DMS 273 treated with DMSO at 0.1 percent for 48 hours (cell line): ENCODE results near the gene P4HA1.

Source experiments
- DNase-seq: peaks from one replicate; lab custom pipeline; 2025; lab: John Stamatoyannopoulos, UW

Gene P4HA1

GRCh38 chr10:73093922-73094850, 2.5 kb downstream of the P4HA1 start:
- no peak for DNase-seq

- no peak for DNase-seq
Measured at GRCh38 chr10:73092830-73093229, 3.8 kb downstream of the P4HA1 start.

DNA sequence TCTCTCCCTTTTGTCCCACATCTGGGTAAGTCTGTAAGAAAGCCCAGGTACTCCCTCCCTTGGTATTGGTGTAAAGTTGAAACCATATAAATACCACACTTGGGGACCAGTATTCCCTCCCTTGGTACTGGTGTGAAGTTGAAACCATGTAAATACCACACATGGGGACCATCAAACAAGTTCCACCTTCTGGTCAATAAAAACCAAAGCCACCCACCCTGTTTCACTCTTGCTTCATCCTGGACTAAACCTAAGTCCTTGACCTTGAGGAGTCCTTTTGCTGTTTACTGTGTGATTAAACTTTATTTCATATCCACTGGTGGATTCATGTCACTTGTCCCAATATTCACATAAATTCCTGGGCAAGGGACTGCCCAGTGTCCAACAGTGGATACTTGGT, 8.4 kb downstream of the P4HA1 start:
- DNase-seq = no peak

DNA sequence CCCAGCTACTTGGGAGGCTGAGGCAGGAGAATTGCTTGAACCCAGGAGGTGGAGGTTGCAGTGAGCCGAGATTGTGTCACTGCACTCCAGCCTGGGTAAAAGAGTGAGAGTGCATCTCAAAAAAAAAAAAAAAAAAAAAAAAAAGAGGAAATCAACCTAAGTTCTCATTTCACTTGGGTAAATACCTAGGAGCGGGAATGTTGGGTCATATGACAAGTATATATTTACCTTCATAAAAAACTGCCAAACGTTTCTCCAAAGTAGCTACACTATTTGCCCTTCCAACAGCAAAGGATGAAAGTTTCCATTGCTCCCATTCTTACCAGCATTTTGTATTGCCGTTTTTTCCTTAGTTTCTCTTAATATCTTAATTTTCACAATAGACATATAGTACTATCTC, 9.8 kb downstream of the P4HA1 start:
- DNase-seq = no peak

DNA sequence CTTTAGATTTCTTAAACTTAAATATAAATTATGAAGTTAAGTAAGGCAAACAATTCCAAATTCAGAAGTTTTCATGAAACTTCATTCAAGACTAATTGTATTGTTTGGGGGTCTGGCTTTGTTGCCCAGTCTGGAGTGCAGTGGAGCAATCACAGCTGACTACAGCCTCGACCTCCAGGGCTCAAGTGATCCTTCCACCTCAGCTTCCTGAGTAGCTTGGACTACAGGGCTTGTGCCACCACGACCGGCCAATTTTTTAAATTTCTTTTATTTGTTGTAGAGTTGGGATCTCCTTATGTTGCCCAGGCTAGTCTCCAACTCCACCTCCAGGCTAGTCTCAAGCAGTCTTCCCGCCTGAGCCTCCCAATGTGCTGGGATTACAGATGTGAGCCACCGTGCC, 12.5 kb downstream of the P4HA1 start:
- no peak for DNase-seq

GRCh38 chr10:73083221-73083620, 13.4 kb downstream of the P4HA1 start:
- no peak for DNase-seq

- no peak for DNase-seq
Measured at GRCh38 chr10:73079779-73080541, 16.7 kb downstream of the P4HA1 start.

DNA sequence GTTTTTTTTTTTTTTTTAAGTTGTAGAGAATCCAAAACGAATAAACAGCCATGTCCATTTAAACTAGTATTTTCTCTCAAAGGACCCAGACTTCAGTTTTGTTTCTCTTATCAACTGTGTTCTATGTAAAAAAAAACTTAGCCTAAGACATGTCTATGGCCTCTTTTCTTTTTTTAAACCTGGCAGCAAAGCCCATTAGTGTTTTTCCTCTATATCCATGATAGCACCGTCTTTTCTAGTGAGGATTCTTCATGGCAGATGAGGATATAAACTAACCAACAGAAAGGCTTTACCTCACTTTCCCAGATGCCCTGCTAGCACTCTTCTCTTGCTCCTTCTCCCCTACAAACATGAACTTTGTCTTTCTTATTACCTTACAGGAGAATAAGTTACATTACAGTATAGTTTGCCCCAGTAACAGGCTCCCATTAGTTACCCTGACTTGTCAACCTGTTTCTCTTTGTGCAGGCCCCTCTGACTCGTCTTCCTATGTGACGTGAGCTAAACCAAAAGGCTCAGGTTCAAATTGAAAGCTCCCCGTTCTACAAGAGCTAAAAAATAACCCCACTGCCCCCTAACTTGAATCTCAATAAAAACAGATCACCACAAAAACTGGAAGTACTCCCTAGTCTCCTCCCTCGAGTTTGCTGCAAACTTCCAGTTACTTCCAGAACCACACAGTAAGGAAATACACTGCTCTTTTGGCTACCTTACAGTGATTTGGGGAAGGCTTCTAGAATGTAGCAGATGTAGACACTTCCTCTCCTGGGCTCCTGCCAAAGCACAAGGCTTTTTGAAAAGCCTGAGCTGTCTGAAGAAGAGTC, 20.1 kb downstream of the P4HA1 start:
- DNase-seq = peak; percentile 29

DNA sequence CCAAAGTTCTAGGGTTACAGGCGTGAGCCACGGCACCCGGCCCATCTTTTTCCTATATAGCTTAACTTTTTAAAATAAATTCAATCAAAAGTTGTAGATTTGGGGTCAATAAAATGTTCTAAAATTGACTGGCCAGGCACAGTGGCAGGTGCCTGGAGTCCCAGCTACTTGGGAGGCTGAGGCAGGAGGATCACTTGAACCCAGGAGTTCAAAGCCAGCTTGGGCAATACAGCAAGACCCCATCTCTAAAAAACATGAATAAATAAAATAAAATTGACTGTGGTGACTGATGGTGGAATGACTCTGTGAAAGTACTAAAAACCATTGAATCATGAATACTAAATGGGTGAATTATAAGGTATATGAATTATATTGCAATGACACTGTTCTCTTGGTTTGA, 20.8 kb downstream of the P4HA1 start:
- DNase-seq = no peak

- no peak for DNase-seq
Measured at GRCh38 chr10:73073627-73074026, 23.0 kb downstream of the P4HA1 start.

- DNase-seq = no peak
Measured at GRCh38 chr10:73065441-73065840, 31.2 kb downstream of the P4HA1 start.

- DNase-seq = no peak
Measured at GRCh38 chr10:73061743-73062142, 34.9 kb downstream of the P4HA1 start.

DNA sequence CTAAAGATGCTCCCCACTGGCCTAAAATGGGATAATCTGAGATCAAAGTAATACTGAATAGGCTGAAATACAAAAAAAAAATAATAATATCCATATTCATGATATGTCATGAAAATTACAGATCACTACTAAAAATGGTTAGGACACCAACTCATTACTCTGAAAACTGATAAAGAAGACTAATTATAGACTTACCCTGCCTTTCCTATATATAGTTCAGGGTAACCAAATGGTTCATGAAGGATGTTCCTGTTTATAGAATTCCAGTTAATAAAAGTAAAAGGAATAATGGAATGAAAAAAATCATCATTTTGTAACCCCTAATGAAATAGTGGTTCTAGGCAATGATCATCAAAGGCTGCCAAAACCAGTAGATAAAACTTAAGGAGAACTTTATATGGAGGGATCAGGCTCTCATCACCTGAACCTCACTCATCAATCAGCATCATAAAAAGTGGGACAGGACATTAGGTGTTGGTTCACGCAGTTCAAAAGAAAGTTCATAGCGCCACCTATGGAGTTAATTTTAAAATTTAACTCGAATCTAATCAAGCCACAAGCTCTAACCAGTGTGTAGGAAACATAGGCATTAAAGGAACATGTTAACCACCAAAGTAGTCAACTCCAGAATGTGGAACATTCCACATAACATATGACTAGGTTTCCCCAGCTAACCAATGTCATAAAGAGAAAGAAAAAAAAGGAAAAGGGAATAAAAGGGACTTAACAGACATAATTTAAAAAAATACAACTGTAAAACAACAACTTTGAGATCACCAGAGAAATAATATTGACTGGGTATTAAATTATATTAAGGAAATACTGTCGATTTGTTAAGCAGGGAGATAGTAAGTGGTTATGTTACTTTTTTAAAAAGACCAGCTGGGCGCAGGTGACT, 35.7 kb downstream of the P4HA1 start:
- peak; percentile 1 for DNase-seq

GRCh38 chr10:73060173-73060572, 36.5 kb downstream of the P4HA1 start:
- DNase-seq = no peak

DNA sequence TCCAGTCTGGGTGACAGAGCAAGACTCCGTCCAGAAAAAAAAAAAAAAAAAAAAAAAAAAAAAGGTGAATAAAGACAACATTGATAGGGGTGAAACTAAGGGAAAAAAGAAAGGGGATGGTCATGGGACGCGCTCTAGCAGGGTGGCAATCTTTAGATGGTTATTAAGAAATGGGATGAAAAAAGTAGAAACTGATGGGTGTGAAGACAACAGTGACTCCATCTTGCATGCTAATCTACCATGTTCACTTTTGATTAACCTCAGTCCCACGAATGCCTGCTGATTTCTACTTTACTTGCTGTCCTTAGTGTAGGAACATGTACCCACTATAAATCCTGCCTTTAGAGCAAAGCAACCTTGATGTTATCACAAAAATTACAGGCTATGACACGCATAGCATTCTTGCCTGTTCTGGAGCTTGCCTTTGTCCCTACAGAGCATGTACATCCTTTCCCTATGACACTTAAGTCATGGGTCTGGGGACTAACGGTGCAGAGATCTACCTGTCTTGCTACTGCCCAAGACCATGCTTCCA, 38.5 kb downstream of the P4HA1 start:
- DNase-seq = no peak

GRCh38 chr10:73054286-73054685, 42.4 kb downstream of the P4HA1 start:
- no peak for DNase-seq

DNA sequence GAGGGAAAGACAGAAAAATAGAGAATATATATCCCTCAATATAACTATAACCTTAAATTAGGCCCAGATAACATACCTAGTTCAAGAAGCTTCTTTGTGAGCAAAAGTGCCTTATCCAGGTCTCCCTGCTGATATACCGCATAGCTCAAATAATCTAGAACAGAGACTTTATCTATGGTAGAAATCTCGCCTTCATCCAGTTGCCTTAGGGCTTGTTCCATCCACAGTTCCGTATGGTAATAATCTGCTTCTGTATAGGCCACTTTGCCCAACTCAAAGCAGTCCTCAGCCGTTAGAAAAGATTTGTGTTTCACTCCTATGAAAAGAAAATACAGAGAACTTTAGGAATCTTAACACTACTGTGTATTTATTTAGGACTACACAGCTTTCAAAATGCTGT, 43.4 kb downstream of the P4HA1 start:
- DNase-seq = no peak

DNA sequence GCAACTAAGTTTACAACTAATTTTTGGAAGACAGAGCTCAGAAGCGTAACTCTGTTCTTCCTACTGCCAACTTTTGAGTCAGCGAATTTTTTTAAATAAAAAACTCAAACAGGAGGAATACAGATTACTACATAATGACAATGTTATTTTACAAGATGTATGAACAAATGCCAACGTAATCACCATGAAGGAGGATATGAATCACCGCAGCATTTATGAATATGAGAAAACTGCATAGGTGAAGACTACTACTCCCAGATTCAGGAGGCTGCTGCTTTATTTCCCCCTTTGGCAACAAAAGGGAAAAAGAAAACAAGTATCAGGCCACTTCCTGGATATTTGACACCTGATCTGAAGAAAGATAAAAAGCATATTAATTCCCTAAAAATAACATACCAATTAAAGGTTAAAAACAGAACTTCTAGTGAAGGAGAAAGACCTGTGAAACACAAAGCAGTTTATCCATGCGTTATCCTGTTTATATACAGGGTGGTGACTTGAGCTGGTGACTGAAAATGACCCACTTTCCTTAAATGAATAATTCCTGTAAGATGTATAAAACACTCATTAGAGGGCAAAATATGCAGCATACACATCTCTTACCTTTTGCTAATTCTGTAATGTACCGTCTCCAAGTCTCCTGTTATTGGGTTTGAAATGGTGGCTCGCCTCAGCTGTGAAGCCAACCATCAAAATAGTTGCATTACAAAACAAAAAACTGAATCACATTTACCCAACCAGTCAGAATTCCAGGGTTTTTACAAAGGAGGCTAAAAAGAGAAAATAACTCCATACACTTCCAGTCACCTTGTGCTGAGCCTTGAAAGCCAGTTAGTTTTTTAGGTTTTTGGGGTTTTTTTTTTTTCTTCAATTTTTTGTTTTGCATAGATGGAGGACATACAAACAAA, 52.0 kb downstream of the P4HA1 start:
- no peak for DNase-seq

DNA sequence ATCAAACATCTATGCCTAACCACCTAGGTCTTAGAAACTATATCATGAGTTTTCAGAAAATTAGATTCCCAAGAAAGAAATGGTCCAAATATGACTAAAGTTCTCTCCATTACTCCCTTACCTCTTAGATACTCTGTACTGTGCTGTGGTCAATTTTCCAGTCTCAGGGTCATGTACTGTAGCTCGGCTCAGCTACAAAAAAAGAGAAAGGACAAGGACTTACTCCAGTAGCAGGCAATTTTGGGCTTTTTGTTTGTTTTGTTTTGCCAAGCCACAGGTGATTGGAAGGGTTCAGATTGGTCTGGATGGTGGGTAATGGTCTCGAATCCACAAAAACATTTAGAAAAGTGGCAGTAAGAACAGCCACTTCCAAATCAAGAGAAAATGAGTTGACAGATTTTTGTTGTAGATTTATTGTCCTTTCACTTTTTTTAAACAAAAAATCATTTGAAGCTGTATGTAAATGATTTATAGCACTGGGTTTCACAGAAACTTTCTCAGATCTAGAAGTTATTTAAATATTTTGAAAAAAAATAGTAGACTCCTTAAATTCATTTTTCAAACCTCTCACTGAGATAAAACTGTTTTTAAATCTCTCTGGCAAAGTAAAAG, 52.8 kb downstream of the P4HA1 start:
- no peak for DNase-seq

GRCh38 chr10:73043319-73043718, 53.3 kb downstream of the P4HA1 start:
- no peak for DNase-seq
